GM19455 (cell line): ENCODE data around the gene BRD1.

Experiments used
- ATAC-seq: cut with Tn5 transposase; IDR thresholded peaks from one replicate; pipeline ENCODE4 v1.9.1; 2021; ENCODE audit not compliant: unreplicated experiment

Gene BRD1

GRCh38 chr22:49734882-49735281 is 92.8 kb downstream of the BRD1 start:
- ATAC-seq = no peak

GRCh38 chr22:49734390-49734789 is 93.3 kb downstream of the BRD1 start:
- ATAC-seq = no peak

- ATAC-seq = no peak
These were observed 94.0 kb downstream of the BRD1 start for GRCh38 chr22:49733631-49734030.

DNA sequence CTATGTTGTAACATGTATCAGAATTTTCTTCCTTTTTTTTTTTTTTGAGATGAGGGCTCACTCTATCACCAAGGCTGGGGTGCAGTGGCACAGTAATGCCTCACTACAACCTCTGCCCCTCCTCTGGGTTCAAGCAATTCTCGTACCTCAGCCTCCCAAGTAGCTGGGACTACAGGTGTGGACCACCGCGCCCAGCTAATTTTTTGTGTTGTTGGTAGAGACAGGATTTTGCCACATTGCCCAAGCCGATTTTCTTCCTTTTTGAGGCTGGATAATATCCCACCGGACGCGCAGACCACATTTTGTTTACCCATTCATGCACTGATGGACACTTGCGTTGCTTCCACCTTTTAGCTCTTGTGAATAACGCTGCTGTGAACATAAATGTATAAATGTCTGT is 97.0 kb downstream of the BRD1 start:
- no peak for ATAC-seq

GRCh38 chr22:49728570-49729271 is 99.0 kb downstream of the BRD1 start:
- ATAC-seq = no peak

DNA sequence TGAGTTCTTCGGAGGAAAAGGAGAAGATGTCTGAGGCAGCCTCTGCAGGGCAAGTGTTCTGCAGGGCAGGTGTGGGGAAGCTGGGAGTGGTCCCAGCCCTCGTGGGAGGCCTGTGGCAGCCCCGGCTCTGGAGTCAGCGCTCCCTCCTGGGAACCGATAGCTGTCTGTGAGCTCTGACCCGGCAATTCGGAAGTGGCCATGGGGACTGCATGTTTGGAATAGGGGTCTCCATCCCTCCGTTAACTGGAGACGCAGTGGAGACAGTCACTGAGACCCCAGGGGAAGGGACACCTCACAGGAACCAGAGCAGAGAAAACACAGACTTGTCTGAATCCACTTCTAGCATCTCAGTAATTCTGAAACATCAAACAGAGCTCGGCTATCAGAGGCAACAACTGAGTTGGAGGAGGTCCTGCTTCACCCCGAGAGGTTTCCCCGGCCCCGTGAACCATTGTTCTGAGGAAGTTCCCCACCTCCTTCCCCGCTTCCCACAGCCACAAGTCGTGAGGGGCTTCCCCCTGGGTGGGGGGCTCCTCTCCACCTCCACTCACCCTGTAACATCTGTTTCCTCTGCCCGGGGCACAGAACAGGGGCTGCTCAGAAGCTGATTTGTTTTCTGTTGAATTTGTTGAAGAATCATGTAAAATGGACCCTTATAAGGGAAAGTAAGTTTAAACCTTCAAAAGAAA is 99.6 kb downstream of the BRD1 start:
- no peak for ATAC-seq

DNA sequence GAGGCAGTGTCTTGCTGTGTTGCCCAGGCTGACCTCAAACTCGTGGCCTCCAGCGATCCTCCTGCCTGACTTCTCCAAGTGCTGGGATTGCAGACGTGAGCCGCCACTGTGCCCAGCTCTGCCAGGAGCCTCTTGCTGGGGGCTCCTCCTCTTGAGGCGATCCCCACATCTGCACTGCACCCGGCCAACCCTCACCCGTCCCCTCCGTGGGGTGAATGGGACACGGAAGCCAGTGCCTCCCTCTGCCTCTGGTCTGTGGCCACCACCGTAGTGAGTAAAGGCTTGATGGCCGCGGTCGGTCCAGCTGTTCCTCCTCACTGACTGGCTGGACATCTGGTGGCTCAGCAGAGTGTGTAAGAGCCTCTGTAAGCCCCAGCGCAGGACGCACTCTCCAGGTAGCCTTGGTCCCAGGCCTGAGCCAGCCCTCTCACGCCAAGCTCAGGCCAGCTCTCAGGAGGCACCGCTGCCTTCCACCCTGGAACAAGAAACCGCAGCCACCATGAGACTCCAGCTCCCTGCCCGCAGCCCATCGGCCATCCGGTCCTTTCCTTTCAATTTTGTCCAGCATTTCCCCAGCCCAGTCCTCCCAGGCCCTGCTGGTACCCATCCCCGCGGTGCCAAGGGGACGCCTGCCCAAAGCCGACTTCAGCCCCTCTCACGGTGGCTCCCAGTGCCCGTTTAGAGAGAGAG is 100.3 kb downstream of the BRD1 start:
- no peak for ATAC-seq

GRCh38 chr22:49726701-49727101 is 101.0 kb downstream of the BRD1 start:
- no peak for ATAC-seq

- ATAC-seq = no peak
These were observed 101.5 kb downstream of the BRD1 start for GRCh38 chr22:49726022-49726681.

GRCh38 chr22:49725516-49725915 is 102.2 kb downstream of the BRD1 start:
- ATAC-seq = no peak

DNA sequence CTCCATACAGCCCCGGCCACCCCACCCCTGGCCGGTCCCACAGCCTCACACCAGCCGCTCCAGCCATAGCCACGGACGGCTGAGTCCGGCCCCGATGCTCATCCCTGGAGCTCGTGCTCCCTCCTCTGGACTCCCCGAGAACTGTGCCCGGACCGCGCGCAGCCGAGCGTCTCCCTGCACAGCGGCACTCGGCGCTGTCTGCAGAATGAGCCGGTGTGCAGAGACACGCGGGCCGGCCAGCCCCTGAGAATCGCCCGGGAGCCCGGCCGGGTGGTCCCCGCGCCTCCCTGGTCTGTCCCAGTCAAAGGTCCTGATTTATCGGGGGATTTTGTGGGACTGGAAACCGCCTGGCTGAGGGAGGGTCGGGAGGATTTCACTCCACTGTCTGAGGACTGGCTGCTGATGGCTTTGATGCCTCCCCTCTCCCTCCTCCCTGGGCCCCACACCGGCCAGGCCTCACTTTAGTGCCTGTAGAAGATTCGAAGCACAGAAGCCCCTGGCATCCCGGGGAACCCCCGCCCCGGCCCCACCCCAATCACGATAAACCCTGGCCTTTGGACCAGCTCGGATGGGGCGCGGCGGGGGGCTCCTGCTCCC is 102.7 kb downstream of the BRD1 start:
- ATAC-seq = no peak

DNA sequence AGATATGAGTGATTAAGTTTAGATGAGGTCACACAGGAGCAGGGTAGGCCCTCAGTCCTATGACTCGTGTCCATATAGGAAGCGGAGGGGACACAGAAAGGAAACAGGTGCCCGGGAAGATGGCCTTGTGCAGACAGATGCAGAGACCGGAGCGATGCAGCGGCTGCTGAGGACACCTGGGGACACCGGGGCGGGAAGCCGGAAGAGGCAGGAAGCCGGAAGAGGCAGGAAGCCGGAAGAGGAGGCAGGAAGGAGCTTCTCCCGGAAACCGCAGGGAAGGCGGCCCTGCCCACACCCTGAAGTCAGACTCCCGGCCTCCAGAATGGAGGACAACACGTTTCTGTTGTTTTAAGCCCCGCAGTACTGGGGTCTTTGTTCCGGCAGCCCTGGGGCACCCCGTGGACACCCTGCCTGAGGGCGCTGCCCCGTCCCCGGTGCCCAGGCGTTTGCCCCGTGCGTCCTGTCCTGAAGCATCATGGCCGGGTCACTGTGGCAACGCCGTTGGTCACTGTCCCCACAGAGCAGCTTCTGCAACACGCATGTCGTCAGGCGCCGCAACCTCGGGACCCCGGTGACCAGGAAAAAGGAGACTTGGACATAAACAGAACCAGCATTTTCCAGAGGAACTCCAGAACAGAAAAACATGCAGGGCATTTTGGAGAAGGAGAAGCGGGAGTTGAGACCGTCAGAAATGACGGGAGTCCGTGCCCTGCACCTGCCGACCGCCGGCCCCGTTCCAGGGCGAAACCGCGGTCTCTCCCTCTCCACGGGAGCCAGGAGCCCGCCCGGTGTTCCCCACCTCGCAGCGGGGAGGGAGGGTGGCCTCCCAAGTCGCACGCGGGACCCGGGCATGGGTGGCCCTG is 103.4 kb downstream of the BRD1 start:
- ATAC-seq = no peak

DNA sequence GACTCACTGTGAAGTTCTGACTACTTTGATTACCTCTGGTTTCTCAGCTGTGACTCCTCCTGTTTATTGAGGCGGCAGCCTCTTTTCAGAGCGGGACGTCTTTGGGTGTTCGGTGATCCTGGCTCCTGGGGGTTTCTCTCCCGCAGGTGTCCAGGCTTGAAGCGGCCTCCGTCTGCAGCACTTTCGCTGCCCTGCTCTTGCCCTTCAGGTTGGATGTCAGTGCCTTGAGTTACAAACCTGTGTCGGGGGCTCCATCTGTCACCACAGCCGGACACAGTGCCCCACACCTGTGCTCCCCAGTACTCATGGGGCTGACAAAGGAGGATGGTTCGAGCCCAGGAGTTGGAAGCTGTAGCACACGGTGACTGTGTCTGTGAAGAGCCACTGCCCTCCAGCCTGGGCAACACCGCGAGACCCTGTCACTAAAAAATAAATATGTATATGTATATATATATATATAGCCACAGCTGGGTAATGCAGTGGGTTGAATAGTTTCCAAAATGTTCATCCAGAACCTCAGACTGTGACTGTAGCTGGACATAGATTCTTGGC is 104.1 kb downstream of the BRD1 start:
- no peak for ATAC-seq
